Measurements from ENCODE around the gene TEAD4.
A peak's percentile ranks its signal among the peaks of the same experiment; 100 is the strongest.
"Not testable (repeated sequence)": the region's sequence is repeated elsewhere in the genome, so short reads cannot be mapped to it uniquely, and the experiment has no call there.

Gene TEAD4

DNA sequence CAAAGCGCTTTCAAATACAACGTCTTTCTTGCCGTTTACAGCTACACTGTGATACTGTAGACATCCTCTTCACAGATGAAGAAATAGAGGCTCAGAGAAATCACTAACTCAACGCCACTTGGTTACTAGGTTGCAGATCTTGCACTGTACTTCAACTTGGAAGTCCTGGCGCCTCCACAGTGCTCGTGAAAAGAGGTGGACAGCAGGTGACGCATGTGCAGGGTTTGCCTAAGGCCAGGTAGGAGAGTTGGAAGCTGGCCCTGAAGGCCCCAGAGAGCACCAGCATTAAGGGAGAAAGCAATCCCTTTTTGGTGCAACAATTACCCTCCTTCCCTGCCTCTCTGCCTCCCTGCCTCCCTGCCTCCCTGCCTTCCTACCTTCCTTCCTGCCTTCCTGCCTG lies 95.2 kb downstream of the TEAD4 start:
- DNase-seq, result no peak

DNA sequence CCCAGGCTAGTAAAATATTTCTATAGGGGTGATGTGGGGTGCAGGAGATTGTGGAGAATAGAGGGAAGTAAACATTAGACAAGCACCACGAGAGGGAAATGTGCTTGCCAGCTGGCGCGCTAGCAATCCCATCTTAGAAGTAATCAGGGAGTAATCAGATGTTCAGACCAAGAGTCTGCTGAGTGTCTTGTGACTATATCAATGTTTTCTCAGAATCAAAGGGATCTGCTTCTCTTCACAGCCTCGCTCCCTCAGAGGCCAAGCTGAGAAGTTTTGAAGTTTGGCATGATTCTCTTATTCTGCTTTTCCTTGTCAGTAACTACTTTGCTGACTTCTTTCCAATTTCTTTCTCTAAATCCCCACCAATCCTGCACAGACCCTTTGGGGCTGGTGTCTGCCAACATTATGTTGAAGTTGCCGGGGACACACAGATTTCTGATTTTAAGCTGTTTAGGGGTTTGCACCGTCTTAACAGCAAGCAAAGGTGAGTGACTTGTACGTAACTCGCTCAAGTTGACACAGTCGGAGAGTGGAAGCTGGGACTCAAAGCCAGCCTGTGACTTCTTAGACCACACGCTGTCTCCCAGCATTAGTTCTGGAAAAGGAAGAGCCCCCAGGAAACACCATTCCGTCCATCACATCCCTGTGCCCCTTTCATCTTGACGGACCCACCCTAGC lies 96.0 kb downstream of the TEAD4 start:
- DNase-seq, result no peak

DNA sequence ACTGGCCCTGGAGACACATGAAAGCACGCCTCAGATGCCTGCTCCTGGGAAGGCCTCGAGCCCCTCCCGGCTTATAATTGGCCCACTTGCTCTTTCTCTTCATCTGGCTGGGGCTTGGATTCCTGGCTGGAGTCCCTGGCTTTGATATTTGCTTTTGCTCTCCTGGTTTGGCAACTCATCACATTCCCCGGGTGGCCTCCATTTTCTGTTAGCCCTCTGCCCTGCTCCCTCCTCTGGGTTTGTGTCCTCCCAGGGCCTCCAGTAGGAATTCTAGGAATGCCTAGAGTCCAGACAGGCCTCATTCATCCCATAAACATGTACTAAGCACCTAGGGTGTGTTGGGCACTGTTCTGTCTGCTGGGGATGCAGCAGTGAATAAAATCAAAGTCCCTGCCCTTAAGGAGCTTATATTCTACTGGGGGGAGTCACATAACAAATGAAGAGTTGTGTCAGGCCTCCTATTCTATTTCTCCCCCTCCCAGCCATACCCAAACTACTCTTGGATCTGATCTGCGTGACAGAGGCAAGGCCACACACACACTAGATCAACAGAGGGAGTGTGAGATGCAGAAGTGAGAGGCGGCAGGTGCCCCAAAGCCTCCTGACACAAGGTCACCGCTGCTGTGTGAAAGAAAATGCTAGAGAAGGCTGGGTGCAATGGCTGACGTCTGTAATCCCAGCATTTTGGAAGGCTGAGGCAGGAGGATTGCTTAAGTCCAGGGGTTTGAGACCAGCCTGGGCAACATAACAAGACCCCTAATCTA lies 96.7 kb downstream of the TEAD4 start:
- DNase-seq, result no peak

DNA sequence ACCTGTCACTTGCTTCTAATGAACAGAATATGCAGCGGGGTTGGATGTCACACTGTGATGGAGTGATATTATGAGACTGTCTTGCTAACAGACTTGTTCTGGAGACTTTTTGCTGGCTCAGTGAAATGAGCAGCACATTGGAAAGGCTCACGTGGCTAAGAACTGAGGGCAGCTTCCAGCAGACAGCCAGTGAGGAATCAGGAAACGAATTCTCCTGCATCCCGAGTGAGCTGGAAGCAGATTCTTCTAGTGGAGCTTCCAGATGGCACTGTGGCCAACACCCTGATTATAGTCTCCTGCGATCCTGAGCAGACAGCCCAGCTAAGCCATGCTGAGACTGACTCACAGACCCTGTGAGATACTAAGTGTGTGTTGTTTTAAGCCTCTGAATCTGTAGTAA lies 101.9 kb downstream of the TEAD4 start:
- DNase-seq, result no peak

DNA sequence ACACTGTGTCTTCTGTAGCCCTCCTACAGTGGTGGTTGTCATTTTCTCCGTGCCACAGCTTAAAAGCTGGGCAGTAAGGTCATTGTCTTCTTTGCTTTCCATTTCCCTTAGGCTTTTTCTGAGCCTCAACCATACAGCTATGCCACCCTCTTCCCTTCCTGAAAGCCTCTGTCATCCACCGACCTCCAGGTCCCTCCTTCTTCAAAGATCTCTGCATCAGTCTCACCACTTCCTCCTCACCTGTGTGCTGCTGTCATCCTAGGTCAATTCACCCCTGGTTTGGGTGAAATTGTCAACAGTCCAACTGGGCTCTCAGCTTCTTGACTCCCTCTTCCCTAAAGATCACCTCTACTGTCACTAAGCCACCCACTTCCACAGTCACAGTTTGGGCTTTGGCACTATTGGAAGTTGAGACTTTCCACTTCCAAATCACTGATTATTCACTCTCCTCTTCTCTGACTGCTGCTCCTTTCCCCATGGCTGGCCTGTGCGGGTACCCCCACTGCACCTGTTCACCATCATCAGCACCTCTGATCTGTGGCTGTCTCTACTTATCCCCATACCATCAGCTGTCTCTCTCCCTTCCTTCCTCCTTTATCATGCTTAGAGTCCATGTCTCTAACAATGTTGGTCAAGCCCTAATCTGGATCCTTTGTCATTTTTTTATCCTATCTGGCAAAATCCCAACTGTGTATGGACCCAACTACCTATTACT lies 102.5 kb downstream of the TEAD4 start:
- no peak for DNase-seq

DNA sequence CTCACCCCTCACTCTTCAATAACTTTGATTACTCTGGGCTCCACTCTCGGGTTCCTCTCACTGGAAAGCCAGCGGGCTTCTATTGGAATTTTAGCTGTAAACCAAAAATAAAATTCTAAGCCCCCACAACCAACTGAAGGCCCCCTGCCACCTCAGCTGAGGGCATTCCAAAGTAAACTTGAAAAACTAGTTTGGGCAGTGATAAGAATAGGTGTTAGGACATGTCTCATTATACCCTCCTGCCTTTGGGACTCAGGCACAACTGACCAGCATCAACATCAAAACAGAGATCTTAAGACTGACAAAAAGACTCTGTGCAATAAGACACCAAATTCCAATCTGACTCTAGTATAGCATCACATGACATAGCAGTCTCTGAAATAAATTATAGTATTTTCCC lies 106.1 kb downstream of the TEAD4 start:
- DNase-seq, result no peak

DNA sequence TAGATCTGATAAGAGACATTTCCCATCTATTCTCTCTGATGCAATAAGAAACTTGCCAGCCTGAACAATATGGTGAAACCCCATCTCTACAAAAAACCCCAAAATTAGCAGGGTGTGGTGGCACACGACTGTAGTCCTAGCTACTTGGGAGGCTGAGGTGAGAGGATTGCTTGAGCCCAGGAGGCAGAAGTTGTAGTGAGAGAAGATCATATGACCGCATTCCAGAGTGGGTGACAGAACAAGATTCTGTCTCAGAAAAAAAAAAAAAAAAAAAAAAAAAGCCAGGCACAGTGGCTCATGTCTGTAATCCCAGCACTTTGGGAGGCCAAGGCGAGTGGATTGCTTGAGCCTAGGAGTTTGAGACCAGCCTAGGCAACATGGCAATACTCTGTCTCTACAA lies 106.6 kb downstream of the TEAD4 start:
- DNase-seq, result not testable (repeated sequence)

DNA sequence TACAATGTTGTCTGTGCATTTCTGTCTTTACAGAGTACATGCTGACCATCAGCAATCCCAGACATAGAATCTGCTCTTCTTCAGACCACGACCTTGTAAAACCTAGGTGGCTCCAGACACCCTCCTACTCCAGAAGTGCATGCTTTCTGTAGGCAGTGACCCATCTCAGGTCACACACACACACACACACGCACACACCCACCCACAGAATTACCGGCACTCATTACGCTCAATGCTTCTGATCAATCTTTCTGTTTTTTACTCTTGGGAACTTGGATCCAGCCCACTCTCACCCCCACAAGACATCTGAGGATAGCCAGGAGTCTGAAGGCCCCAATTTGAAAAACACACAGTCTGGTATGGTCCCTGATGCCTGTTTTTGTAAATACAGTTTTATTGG lies 110.5 kb downstream of the TEAD4 start:
- no peak for DNase-seq

DNA sequence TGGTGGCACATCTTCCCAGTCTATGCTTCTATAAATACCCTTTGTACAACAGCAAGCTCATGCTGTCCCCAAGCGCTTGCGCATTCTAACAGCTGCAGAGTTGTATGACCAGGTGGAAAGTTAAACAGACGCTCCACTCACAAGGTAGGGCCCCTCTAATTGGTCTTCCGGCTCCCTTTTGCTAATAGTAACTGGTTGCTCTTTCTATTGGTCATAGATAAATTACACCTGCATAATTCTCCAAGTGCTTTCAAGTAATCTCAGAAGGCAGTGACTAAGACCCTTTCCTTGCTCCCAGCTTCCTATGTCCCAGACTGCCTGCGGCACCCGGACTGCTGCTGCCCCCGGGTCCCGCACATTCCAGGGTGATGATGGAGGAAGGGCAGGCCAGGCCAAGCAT lies 111.9 kb downstream of the TEAD4 start:
- DNase-seq, result no peak

DNA sequence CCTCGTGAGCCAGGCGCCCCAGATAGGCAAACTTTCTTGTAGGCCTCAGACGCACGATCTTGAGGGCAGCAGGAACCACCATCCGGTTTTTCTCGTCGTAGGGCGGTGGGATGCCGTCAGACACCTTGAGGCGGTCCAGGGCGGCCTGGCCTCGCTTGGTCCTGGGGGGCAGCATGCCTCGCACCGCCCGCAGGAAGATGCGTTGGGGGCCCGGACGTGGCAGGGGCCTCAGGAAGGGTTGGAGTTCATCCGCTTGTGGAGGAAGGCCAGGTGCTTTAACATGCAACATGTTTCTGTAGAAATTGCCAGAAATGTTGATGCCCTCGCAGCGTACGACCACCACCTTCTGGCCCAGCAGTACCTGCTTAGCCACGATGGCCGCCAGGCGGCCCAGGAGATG lies 112.5 kb downstream of the TEAD4 start:
- no peak for DNase-seq

DNA sequence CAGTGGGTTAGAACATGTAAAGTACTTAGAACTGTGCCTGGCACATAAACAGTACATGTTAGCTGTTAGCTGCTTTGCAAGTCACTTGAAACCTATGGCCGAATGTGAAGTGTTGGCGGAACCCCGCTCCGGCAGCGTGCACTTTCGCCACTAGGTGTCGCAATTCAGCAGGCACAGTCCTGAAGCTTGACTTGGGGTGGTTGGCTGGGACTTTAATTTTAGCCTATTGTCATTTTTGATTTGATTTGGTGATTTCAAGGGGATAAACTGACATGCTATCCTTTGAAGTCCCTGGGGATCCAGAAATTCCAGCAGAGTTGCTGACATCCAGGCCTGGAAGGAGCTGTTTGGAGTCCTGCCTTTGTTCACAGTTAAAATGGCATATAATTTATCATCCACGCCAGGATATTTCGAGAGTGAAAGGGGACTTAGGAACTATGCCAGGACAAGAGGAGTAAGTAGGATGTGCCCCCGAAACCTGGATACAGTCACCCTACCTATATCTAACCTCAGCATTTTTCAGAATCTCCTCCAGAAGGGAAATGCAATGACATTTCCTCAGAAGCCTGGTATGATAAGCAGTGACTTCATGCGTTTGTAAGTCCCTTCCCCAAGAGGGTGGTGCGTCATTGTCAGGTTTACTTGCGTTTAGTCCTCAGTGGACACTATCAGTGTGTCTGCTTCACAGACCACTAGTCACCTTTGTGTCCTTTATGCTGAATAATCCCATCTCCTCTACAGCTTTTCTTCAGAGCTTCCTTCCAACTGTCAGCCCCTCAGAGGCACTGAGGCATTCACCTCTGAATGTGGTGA lies 114.4 kb downstream of the TEAD4 start:
- peak; percentile 40 to 63 for DNase-seq

DNA sequence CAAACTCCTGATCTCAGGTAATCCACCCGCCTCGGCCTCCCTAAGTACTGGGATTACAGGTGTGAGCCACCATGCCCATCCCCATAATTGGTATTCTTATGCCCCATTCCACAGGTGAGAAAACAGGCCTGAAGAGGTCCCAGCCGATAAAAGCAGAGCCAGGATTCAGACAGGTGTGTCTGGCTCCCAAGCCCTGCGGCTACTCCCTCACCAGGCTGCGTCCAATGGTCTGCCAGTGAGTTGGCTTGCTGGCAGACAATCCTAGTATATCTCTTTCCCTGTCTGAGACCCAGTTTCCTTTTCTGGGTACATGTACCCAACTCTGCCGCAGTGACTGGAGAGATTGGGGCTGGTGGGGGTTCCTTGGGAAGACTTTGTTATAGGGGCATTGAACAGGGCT lies 116.1 kb downstream of the TEAD4 start:
- no peak for DNase-seq

DNA sequence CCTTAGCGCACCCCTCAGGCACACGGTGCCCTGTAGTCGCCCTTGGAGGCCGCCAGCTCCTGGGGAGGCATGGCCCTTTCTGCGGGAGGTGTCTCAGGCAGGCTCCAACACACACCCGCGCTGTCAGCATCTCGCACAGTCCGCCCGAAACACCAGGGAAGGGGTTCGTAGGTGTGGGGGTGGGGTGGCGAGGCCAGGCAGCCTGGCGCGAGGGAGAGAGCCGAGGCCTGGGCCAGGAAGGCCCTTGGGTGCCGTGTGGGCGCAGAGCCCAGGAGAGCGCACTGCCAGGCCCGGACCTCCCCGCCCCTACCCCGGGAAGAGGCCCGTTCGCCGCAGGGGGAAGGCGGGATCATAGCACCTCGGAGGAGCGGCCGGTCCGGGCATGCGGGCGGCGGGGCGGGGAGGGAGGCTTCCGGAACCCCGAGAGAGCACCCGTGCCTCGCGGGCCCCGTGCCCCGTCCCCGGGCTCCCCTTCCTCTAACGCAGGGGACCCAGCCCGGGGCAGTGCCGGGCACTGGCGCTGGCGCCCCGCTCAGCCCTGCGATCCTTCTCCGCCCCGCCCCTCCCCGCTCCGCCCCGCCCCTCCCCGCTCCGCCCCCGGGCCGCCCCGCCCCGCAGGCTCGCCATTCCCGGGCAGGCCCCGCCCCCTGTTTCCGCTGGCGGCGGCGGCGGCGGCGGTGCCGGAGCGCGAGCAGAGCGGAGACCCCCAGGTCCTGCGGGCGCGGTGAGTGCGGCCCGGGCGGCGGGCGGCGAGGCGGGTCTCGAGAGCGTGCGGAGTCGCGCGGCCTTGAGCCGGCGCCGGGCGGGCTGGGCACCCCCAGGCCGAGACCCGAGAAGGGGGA lies 117.8 kb downstream of the TEAD4 start, which contains the start of gene TSPAN9:
Gene TSPAN9, plus strand, starts transcription at position 650 of the 842 bp plus-strand sequence. CDS start 123,815 bp downstream, outside the sequence.
- DNase-seq, result peak in 1 of 2 donors; percentile 24

DNA sequence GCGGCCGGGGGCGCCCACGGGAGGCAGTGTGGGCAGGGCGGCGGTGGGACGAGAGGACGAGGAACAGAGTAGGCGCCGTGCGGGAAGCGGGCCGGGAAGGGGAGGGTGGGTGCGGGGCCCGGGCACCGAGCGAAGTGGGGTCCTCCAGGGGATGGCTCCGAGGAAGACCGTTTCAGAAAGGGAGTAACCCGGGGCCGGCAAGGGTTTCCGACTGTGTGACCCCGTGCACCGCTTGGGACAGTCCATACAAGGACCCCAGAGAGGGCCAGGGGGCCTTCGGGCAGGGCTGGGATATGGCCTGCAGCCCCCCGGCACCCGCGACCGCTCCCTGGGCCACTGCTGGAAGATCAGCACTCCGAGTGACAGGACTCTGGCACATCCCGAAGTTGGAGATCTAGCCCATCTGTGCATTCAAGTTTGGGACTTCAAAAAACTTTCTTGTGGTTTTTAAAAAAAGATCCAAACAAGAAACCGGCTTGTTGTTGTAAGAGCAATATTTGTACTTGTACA lies 118.4 kb downstream of the TEAD4 start:
- DNase-seq, result no peak

DNA sequence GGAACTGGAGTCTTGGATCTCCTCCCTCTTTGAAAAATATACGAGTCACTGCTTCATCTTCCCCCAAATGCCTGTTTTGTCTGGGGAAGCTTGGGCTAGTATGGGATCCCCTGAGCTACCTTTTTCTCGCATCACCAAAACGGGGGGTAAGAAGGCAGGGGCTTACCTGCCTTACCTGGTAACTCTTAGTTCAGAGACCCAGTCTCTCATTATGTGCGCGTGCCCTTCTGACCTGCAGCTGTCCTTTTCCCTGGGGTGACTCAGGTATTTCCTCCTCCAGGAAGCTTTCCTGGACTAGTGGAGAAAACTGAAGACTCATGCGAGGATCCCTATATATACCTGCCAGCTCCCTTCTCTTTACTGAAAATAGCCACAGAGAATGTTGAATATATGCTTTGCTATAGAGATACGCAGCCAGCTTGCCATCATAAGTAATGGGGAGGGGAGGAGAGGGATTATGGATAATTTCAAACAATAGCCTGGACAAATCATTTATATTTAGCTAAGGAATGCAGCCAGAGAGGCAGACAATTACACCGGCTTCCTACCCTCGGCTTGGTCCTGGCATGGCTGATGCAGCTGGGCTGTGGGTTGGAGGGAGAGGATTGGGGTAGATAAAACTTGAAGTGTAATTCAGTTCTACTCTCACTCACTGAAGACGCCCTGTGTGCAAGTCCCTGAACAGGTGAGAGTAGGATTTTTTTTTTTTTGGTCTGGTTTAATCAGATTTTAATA lies 119.1 kb downstream of the TEAD4 start:
- DNase-seq, result no peak

DNA sequence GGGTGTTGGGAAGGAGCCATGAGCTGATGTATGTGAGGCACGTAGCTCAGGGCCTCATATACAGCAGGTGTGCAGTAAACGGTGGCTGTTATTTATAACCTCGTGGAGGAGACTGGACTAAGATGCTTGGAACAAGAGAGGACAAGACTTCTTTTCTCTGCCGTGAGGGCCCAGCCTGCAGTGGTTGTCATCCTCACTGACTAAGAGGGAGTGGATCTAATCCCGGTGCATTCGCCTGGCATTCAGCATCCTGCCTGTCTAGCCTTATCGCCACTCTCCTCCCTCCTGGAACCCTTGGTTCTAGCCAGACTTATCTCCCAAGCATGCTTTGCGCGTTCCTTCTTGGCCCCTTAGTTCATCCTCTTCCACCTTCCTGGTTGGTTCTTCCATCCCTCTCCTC lies 121.9 kb downstream of the TEAD4 start:
- no peak for DNase-seq

DNA sequence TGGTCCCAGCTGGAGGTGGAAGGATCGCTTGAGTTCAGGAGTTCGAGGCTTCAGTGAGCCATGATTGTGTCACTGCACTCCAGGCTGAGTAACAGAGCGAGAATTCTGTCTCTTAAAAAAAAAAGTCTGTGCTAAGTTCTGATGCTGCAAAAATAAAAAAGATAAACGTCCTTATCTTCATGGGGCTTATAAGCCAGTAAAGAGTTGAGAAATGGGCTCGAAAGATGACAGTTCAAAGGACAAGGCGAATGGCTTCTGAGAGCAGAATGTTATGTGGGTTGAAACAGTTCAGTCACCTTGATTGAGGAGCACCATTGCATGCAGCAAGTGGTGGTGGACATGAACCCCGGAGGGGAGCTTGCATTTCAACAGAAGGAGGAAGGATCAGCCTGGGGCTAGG lies 122.7 kb downstream of the TEAD4 start:
- no peak for DNase-seq

DNA sequence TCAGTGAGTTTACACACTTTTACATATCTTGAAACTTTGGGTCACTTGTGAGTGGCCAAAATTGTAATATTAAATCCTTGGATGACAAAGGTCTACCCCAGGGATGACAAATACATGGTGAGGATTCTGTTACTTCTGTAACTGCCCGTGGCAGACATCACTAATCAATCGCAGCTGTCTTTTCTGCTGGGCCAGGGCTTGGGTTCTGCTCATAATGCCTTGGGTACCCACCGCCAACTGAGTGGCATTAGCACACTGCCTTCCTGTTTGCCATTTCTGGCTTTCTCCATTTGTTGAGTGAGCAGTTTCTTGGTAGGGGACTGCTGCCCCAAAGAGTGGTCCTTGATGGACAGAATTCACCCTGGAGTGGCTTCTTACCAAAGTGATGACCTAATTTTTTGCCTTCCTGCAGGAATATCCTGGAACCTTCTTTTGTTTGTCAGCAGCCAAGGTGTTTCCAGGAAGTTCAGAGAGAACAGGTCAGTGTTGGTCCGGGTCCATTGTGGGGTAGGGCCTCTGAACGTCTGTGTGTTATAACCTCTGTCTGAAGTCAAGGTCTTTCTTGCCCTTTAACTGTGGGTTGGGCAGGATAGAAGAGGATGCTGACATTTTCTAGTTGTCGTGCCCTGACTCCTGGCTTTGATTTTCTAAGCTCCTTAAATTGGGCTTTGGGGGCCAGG lies 124.2 kb downstream of the TEAD4 start:
- no peak for DNase-seq

DNA sequence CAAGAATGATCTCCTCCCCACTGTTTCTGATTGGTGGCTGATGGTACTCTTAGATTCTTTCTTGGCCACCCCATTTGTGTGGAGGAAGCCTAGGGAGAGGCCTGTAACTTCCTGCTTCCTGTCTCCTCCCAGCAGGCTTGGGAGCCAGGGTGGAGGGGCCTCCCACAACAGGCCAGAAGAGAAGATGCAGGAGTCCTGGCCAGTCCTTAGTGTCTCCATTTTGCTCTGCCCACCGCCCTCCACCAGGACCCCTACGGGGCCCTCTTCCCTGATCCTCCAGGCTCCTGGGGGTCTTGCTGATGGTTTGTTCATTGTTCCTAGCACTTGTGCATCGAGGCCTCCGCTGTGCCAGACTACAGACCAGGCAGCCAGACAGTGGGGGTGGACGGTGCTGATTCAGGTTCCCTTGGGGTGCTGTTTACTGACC lies 124.7 kb downstream of the TEAD4 start:
- DNase-seq, result no peak

DNA sequence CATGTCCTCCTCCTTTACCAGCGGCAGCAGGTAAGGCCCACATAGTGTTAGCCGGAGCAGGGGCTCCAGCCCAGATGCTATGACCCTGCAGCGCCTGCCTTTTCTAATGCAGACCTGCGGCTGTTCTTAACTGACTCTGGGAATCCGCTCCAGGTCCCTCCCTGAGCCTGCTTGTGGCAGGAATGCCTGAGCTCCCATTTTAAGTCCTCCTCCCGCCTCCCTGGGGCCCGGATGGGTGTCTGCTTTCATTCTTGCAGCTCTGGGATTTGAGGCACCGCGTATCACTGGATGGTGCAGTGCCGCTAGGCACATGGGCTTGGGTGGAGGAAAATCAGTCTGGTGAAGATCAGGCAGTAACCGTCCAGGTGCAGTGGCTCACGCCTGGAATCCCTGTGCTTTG lies 125.5 kb downstream of the TEAD4 start:
- DNase-seq, result no peak
